IMR-90 (cell line): ENCODE measurements around the gene OTOG. TPM values are rescaled to one million over a fixed set of nuclear protein-coding genes. Genes with fewer than 3 reads are reported as not detected.
A peak's percentile ranks its signal among the peaks of the same experiment; 100 is the strongest.

Experiments used
- ATAC-seq: fragments of 200-7000 bp; cut with Tn5 transposase; 2 replicates; pipeline ENCODE4 v1.9.1; 2020; ENCODE audit warnings: low read depth, mild to moderate bottlenecking, moderate library complexity
- BruUV-seq: library from RNA; stranded (reverse); fragments of 400-500 nt; replicated peaks from 2 replicates; lab custom pipeline; 2021; lab: Mats Ljungman, UMichigan
- CTCF ChIA-PET: fragments of 300-600 bp; formaldehyde crosslinking; extraction: SDS; loops from one replicate; lab custom pipeline; 2021; ENCODE audit warnings: antibody characterized with exemption; lab: Yijun Ruan, JAX
- POLR2A ChIA-PET: fragments of 300-600 bp; sonication (Branson Sonifier 250); formaldehyde crosslinking; loops from one replicate; lab custom pipeline; 2022; ENCODE audit warnings: antibody characterized with exemption; ENCODE audit not compliant: unreplicated experiment; lab: Charles Lee
- DNase-seq: peaks from one replicate; pipeline ENCODE4 v3.0.0; 2013
- H2AFZ ChIP-seq: replicated peaks from 2 replicates; pipeline ENCODE3; 2013; ENCODE audit warnings: low read length, mild to moderate bottlenecking; ENCODE audit not compliant: poor library complexity
- H2AK5ac ChIP-seq: 2 replicates; pipeline ENCODE4 v1.6.1; 2013; ENCODE audit warnings: low read depth, low read length, inconsistent platforms
- H2AK9ac ChIP-seq: replicated peaks from 2 replicates; pipeline ENCODE3; 2013; ENCODE audit warnings: mild to moderate bottlenecking, low read depth, low read length, moderate library complexity; ENCODE audit not compliant: poor library complexity
- H2BK120ac ChIP-seq: 2 replicates; pipeline ENCODE4 v1.6.1; 2013; ENCODE audit warnings: low read depth, low read length, inconsistent platforms
- H2BK15ac ChIP-seq: 3 replicates; pipeline ENCODE4 v1.6.1; 2013; ENCODE audit warnings: low read depth, low read length, inconsistent platforms
- H2BK20ac ChIP-seq: 2 replicates; pipeline ENCODE4 v1.6.1; 2013; ENCODE audit warnings: low read depth, mild to moderate bottlenecking, inconsistent platforms, low read length, moderate library complexity
- H2BK5ac ChIP-seq: 2 replicates; pipeline ENCODE4 v1.6.1; 2013; ENCODE audit warnings: mild to moderate bottlenecking, low read depth, low read length, inconsistent platforms; ENCODE audit not compliant: poor library complexity, severe bottlenecking
- H3K14ac ChIP-seq: replicated peaks from 2 replicates; pipeline ENCODE4 v1.6.1; 2013; ENCODE audit warnings: low read depth, low read length, inconsistent platforms
- H3K18ac ChIP-seq: 2 replicates; pipeline ENCODE4 v1.6.1; 2013; ENCODE audit warnings: low read depth, low read length, control low read depth
- H3K23ac ChIP-seq: 2 replicates; pipeline ENCODE4 v1.6.1; 2013; ENCODE audit warnings: low read depth, low read length, inconsistent platforms
- H3K27ac ChIP-seq: 2 replicates; pipeline ENCODE4 v1.5.1; 2013; ENCODE audit warnings: mild to moderate bottlenecking, control low read depth, low read length; ENCODE audit not compliant: insufficient read depth
- H3K27me3 ChIP-seq: 2 replicates; pipeline ENCODE4 v1.6.1; 2013; ENCODE audit warnings: low read length; ENCODE audit not compliant: control insufficient read depth, insufficient read depth
- H3K36me3 ChIP-seq: 2 replicates; pipeline ENCODE4 v1.6.1; 2013; ENCODE audit warnings: low read length, mixed read lengths; ENCODE audit not compliant: control insufficient read depth, insufficient read depth
- H3K4ac ChIP-seq: 2 replicates; pipeline ENCODE4 v1.6.1; 2013; ENCODE audit warnings: low read depth, low read length, inconsistent platforms
- H3K4me1 ChIP-seq: 2 replicates; pipeline ENCODE4 v1.6.1; 2013; ENCODE audit warnings: low read length, mixed read lengths; ENCODE audit not compliant: control insufficient read depth, insufficient read depth
- H3K4me2 ChIP-seq: 2 replicates; pipeline ENCODE4 v1.6.1; 2013; ENCODE audit warnings: low read depth, mild to moderate bottlenecking, control low read depth, low read length, moderate library complexity
- H3K4me3 ChIP-seq: 2 replicates; pipeline ENCODE4 v1.5.1; 2013; ENCODE audit warnings: low read depth, mild to moderate bottlenecking, control low read depth, low read length, moderate library complexity; ENCODE audit not compliant: insufficient read depth
- H3K56ac ChIP-seq: 2 replicates; pipeline ENCODE4 v1.6.1; 2013; ENCODE audit warnings: low read length, inconsistent platforms; ENCODE audit not compliant: insufficient read depth; ENCODE audit errors: extremely low read depth
- H3K79me1 ChIP-seq, 2 experiments: 2 replicates each; pipeline ENCODE4 v1.6.1; 2013; ENCODE audit warnings: low read length in 2 of 2, inconsistent platforms in 1 of 2, low read depth in 1 of 2
- H3K9ac ChIP-seq: 2 replicates; pipeline ENCODE4 v1.6.1; 2013; ENCODE audit warnings: low read depth, low read length, control low read depth
- H3K9me1 ChIP-seq: 2 replicates; pipeline ENCODE4 v1.6.1; 2013; ENCODE audit warnings: low read length, inconsistent platforms; ENCODE audit not compliant: insufficient read depth
- H3K9me3 ChIP-seq: 2 replicates; pipeline ENCODE4 v1.6.1; 2013; ENCODE audit warnings: low read length; ENCODE audit not compliant: control insufficient read depth, insufficient read depth
- H4K20me1 ChIP-seq: 2 replicates; pipeline ENCODE4 v1.6.1; 2013; ENCODE audit warnings: low read length, inconsistent platforms; ENCODE audit not compliant: insufficient read depth
- H4K5ac ChIP-seq: 2 replicates; pipeline ENCODE4 v1.6.1; 2013; ENCODE audit warnings: mild to moderate bottlenecking, low read depth, low read length, control low read depth
- H4K8ac ChIP-seq, 2 experiments: 2 replicates each; pipeline ENCODE4 v1.6.1; 2013; ENCODE audit warnings: low read depth in 2 of 2, low read length in 2 of 2, control low read depth in 1 of 2, inconsistent platforms in 1 of 2
- H4K91ac ChIP-seq: 2 replicates; pipeline ENCODE4 v1.6.1; 2013; ENCODE audit warnings: low read depth, low read length, inconsistent platforms; ENCODE audit not compliant: insufficient read depth
- MXI1 ChIP-seq: IDR thresholded peaks from 2 replicates; pipeline ENCODE4 v1.6.1; 2012; ENCODE audit warnings: low read depth, mild to moderate bottlenecking, low read length, moderate library complexity, borderline replicate concordance
- POLR2A ChIP-seq: IDR thresholded peaks from 2 replicates; pipeline ENCODE4 v1.6.1; 2012; ENCODE audit warnings: mild to moderate bottlenecking, low read depth, low read length
- RAD21 ChIP-seq: IDR thresholded peaks from 2 replicates; pipeline ENCODE4 v1.6.1; 2012; ENCODE audit warnings: low read length, improper control_type of control experiment
- RCOR1 ChIP-seq: IDR thresholded peaks from 2 replicates; pipeline ENCODE4 v1.6.1; 2012; ENCODE audit warnings: mild to moderate bottlenecking, low read length, improper control_type of control experiment; ENCODE audit not compliant: insufficient replicate concordance
- SMC3 ChIP-seq: fragments of 150-350 bp; IDR thresholded peaks from 2 replicates; pipeline ENCODE4 v1.6.1; 2016; ENCODE audit warnings: low read depth, mild to moderate bottlenecking, antibody characterized with exemption, low read length, moderate library complexity
- USF2 ChIP-seq: fragments of 150-350 bp; IDR thresholded peaks from 2 replicates; pipeline ENCODE4 v1.6.1; 2017; ENCODE audit warnings: mild to moderate bottlenecking, antibody characterized with exemption, low read length, low read depth
- WGBS, 2 experiments: methylation state at CpG; one replicate each; pipeline versions ENCODE4 v1.1.5 to v1.1.7; 2013; ENCODE audit warnings: missing lambda C conversion rate in 2 of 2; ENCODE audit not compliant: insufficient read length in 1 of 2; ENCODE audit errors: extremely low coverage in 2 of 2; 5-methylcytosine and 5-hydroxymethylcytosine counted together
- dilution Hi-C: fragments of 300-500 bp; cut with HindIII; formaldehyde crosslinking; loops from one replicate; pipeline ENCODE4 v1.14.3; 2018; ENCODE audit warnings: low sequenced_read_pairs; ENCODE audit not compliant: unreplicated experiment
- in situ Hi-C: fragments of 300-500 bp; cut with MboI; formaldehyde crosslinking; loops from 3 replicates; pipeline ENCODE4 v1.14.3; 2019; ENCODE audit warnings: low sequenced_read_pairs, inconsistent platforms, mixed read lengths
- intact Hi-C: fragments of 100-400 bp; cut with micrococcal nuclease; formaldehyde crosslinking; loops from 2 replicates; pipeline ENCODE4 v1.10.0; 2022
- polyA plus RNA-seq, 3 experiments: library from polyadenylated mRNA; depleted of rRNA; stranded (reverse); fragments of >200 nt; gene quantifications; 2 replicates each; pipeline ENCODE4 v1.2.3, GENCODE V29; 2012; ENCODE audit warnings: low replicate concordance in 1 of 3
- total RNA-seq: library from RNA; depleted of rRNA; stranded (reverse); fragments of >200 nt; gene quantifications from 2 replicates; pipeline ENCODE4 v1.2.3, GENCODE V29; 2012

Gene OTOG
- total and polyA plus RNA-seq, 2 of the 4 experiments (the other 2 are of a cell fraction): not detected

- H3K27ac ChIP-seq: no peak overlapping the region
- no peak overlapping the region for H3K4me2 ChIP-seq
- no peak overlapping the region for H3K4ac ChIP-seq
- no peaks in the 10 kb centered on the region for H3K79me1 ChIP-seq
- H3K9ac ChIP-seq: no peak overlapping the region
- peaks cover 13% of the 10 kb centered on the region; the same call in 1 of the 2 replicates for H3K27me3 ChIP-seq
- no peak overlapping the region for H3K4me3 ChIP-seq
- WGBS, 2 experiments: 70% methylated on average over 4 of the region's 22 CpGs; no CpG with 5 or more reads in 1 of the 2 experiments
- ATAC-seq (no peak), DNase-seq (no peak)
- peak overlapping the region; percentile 14 for H2AFZ ChIP-seq
- no peak overlapping the region for H4K8ac ChIP-seq
- no peak overlapping the region for H4K91ac ChIP-seq
- CTCF ChIA-PET: no interaction called here
- H2BK5ac ChIP-seq: no peak overlapping the region
- no peaks in the 10 kb centered on the region for H3K9me3 ChIP-seq
- H3K36me3 ChIP-seq: no peaks in the 10 kb centered on the region
- no peak overlapping the region for H3K23ac ChIP-seq
- no peaks in the 10 kb centered on the region for H3K9me1 ChIP-seq
- TF ChIP-seq RAD21 (no peak), SMC3 (no peak), RCOR1 (no peak), MXI1 (no peak), USF2 (no peak), POLR2A (no peak)
- no TSS peak for BruUV-seq
- intact Hi-C loops: no loop called here
- H2BK120ac ChIP-seq: no peak overlapping the region
- no peak overlapping the region for H2AK9ac ChIP-seq
- no peak overlapping the region for H2BK15ac ChIP-seq
- no peak overlapping the region for H3K18ac ChIP-seq
- no peaks in the 10 kb centered on the region for H3K4me1 ChIP-seq
- in situ Hi-C loops: no loop called here
- H4K20me1 ChIP-seq: no peaks in the 10 kb centered on the region
- H2BK20ac ChIP-seq: no peak overlapping the region
- dilution Hi-C loops: no loop called here
- no peak overlapping the region for H3K14ac ChIP-seq
- H4K5ac ChIP-seq: no peak overlapping the region
- H3K56ac ChIP-seq: no peak overlapping the region
- no peak overlapping the region for H2AK5ac ChIP-seq
- POLR2A ChIA-PET: no interaction called here
Observed at GRCh38 chr11:17531071-17531600, 15.9 kb upstream of the OTOG start.
